K562 (cell line): ENCODE results near the gene RNASE8. TPM values are rescaled to one million over a fixed set of nuclear protein-coding genes. Genes with fewer than 3 reads are reported as not detected.

Experiments used
- ATAC-seq: fragments of 200-7000 bp; cut with Tn5 transposase; 3 replicates; pipeline ENCODE4 v1.9.1; 2020; ENCODE audit warnings: moderate library complexity
- BruUV-seq: library from RNA; stranded (reverse); fragments of 400-500 nt; replicated peaks from 2 replicates; lab custom pipeline; 2021; lab: Mats Ljungman, UMichigan
- CTCF ChIA-PET: fragments of 300-600 bp; formaldehyde crosslinking; extraction: SDS; loops from one replicate; lab custom pipeline; 2021; ENCODE audit warnings: low intra/inter-chr PET ratio; lab: Yijun Ruan, JAX
- POLR2A ChIA-PET: fragments of 300-600, 350-650 bp; sonication (Branson Sonifier 250); formaldehyde crosslinking; extraction: SDS; loops from one replicate; lab custom pipeline; 2021; ENCODE audit warnings: antibody characterized with exemption, inconsistent platforms; lab: Yijun Ruan, JAX
- DNase-seq, 4 experiments: peaks; one replicate each; pipeline versions ENCODE4 v3.0.0 to v3.0.0-alpha.2; 2011 to 2018; ENCODE audit warnings: low spot score in 3 of 4, mixed read lengths in 3 of 4; ENCODE audit errors: extremely low read depth in 1 of 4
- FAIRE-seq: peaks from 2 replicates; lab custom pipeline; 2011; peaks lifted over from hg19 to GRCh38; lab: Jason Lieb, UNC
- H2AFZ ChIP-seq: 2 replicates; pipeline ENCODE4 v1.6.0; 2011; ENCODE audit warnings: low read depth, low read length, control low read depth, inconsistent platforms
- H3K27ac ChIP-seq: fragments of 200-600 bp; 3 replicates; pipeline ENCODE4 v1.8.0; 2011; ENCODE audit warnings: low read depth, mild to moderate bottlenecking, control low read depth, inconsistent platforms, low read length, moderate library complexity, mixed read lengths; ENCODE audit errors: extremely low read depth
- H3K27me3 ChIP-seq, 2 experiments: fragments of 300-600 bp in 1 of 2; 2 replicates in 1 of 2; 3 replicates in 1 of 2; pipeline versions ENCODE4 v1.6.0 to v1.8.0; 2011; ENCODE audit warnings: inconsistent platforms in 2 of 2, low read length in 2 of 2, mild to moderate bottlenecking in 1 of 2, mixed read lengths in 1 of 2, moderate library complexity in 1 of 2; ENCODE audit not compliant: control insufficient read depth in 2 of 2, insufficient read depth in 2 of 2
- H3K36me3 ChIP-seq: fragments of 300-600 bp; 3 replicates; pipeline ENCODE4 v1.8.0; 2011; ENCODE audit warnings: mild to moderate bottlenecking, low read length, inconsistent platforms; ENCODE audit not compliant: control insufficient read depth, insufficient read depth
- H3K4me1 ChIP-seq, 2 experiments: fragments of 200-600 bp in 1 of 2; replicated peaks in 1 of 2; 2 replicates in 1 of 2; 3 replicates in 1 of 2; pipeline versions ENCODE4 v1.5.1 to v1.8.0; 2011; ENCODE audit warnings: inconsistent platforms in 2 of 2, low read length in 2 of 2, mild to moderate bottlenecking in 1 of 2, mixed read lengths in 1 of 2, moderate library complexity in 1 of 2; ENCODE audit not compliant: control insufficient read depth in 2 of 2, insufficient read depth in 2 of 2
- H3K4me2 ChIP-seq: 2 replicates; pipeline ENCODE4 v1.6.1; 2011; ENCODE audit warnings: low read length, control low read depth, inconsistent platforms, mixed read lengths; ENCODE audit not compliant: insufficient read depth
- H3K4me3 ChIP-seq: fragments of 200-600 bp; sonication (generic), shearing (Covaris generic); 2 replicates; pipeline ENCODE4 v1.5.1; 2016; ENCODE audit warnings: control low read depth, inconsistent platforms
- H3K79me2 ChIP-seq: fragments of 200-600 bp; 3 replicates; pipeline ENCODE4 v1.8.0; 2011; ENCODE audit warnings: low read length, inconsistent platforms; ENCODE audit not compliant: control insufficient read depth, insufficient read depth
- H3K9ac ChIP-seq, 2 experiments: 2 replicates each; pipeline versions ENCODE4 v1.6.0 to v1.6.1; 2011; ENCODE audit warnings: low read depth in 2 of 2, low read length in 2 of 2, control low read depth in 1 of 2, inconsistent platforms in 1 of 2, mild to moderate bottlenecking in 1 of 2, mixed read lengths in 1 of 2; ENCODE audit not compliant: insufficient read depth in 1 of 2
- H3K9me1 ChIP-seq: one replicate; pipeline ENCODE4 v1.6.0; 2011; ENCODE audit warnings: inconsistent platforms, mild to moderate bottlenecking, low read length, moderate library complexity; ENCODE audit not compliant: control insufficient read depth, insufficient read depth
- H3K9me3 ChIP-seq: replicated peaks from 2 replicates; pipeline ENCODE4 v1.5.1; 2011; ENCODE audit warnings: low read depth, low read length, inconsistent platforms; ENCODE audit not compliant: control insufficient read depth, insufficient read depth
- H4K20me1 ChIP-seq: replicated peaks from 2 replicates; pipeline ENCODE4 v1.6.1; 2011; ENCODE audit warnings: low read length, inconsistent platforms, mixed read lengths; ENCODE audit not compliant: control insufficient read depth, insufficient read depth
- BRCA1 ChIP-seq, 2 experiments: fragments of 450-650 bp in 1 of 2; sonication (generic) in 1 of 2; formaldehyde crosslinking in 1 of 2; IDR thresholded peaks; 2 replicates each; pipeline versions ENCODE4 v1.5.0 to v1.6.1; 2017 to 2020; ENCODE audit warnings: mild to moderate bottlenecking in 1 of 2, missing genetic modification reagents in 1 of 2
- KDM4B ChIP-seq, 2 experiments: fragments of 450-650 bp in 1 of 2; sonication (generic) in 1 of 2; IDR thresholded peaks; 2 replicates each; pipeline ENCODE4 v1.6.1; 2016 to 2017; ENCODE audit warnings: borderline replicate concordance in 2 of 2, antibody characterized with exemption in 1 of 2, low read depth in 1 of 2, mild to moderate bottlenecking in 1 of 2
- MAFK ChIP-seq: IDR thresholded peaks from 2 replicates; pipeline ENCODE4 v1.6.1; 2011; ENCODE audit warnings: low read length, improper control_type of control experiment
- MED1 ChIP-seq: sonication (generic); formaldehyde crosslinking; IDR thresholded peaks from 2 replicates; pipeline ENCODE4 v1.8.1; 2023; ENCODE audit warnings: missing genetic modification reagents, borderline replicate concordance
- NR1H2 ChIP-seq: sonication (generic); formaldehyde crosslinking; IDR thresholded peaks from 2 replicates; pipeline ENCODE4 v1.4.0; 2020; ENCODE audit warnings: mild to moderate bottlenecking, missing genetic modification reagents
- RAD21 ChIP-seq, 2 experiments: fragments of 250-450 bp in 1 of 2; fragments of 450-650 bp in 1 of 2; sonication (Bioruptor Pico) in 1 of 2; formaldehyde crosslinking in 1 of 2; IDR thresholded peaks in 1 of 2; conservative IDR thresholded peaks in 1 of 2; 2 replicates each; pipeline versions ENCODE4 v1.4.0 to v1.8.0; 2020 to 2022; ENCODE audit warnings: mild to moderate bottlenecking in 2 of 2, moderate library complexity in 1 of 2
- RBM34 ChIP-seq: fragments of 200-400 bp; formaldehyde crosslinking; IDR thresholded peaks from 2 replicates; pipeline ENCODE4 v1.6.1; 2018; ENCODE audit warnings: low read length, borderline replicate concordance; ENCODE audit not compliant: insufficient read depth
- SMAD1 ChIP-seq: fragments of 150-350 bp; IDR thresholded peaks from 2 replicates; pipeline ENCODE4 v1.6.1; 2014; ENCODE audit warnings: low read length, low read depth; ENCODE audit not compliant: partially characterized antibody
- SMAD3 ChIP-seq: fragments of 450-650 bp; formaldehyde crosslinking; conservative IDR thresholded peaks from 2 replicates; pipeline ENCODE4 v1.4.0; 2020; ENCODE audit warnings: mild to moderate bottlenecking
- TRIM24 ChIP-seq, 2 experiments: fragments of 450-650 bp; IDR thresholded peaks; 2 replicates each; pipeline ENCODE4 v1.6.1; 2016
- ZNF507 ChIP-seq: conservative IDR thresholded peaks from 2 replicates; pipeline ENCODE4 v1.6.1; 2017; ENCODE audit warnings: missing genetic modification characterization, missing compliant biosample characterization
- ZZZ3 ChIP-seq: fragments of 450-650 bp; IDR thresholded peaks from 2 replicates; pipeline ENCODE4 v1.6.1; 2016; ENCODE audit warnings: antibody characterized with exemption, mild to moderate bottlenecking, moderate library complexity
- WGBS: fragments of 100-300 bp; shearing (Covaris generic); methylation state at CpG from one replicate; pipeline ENCODE4 v1.1.6; 2016; ENCODE audit warnings: low coverage, mixed read lengths; ENCODE audit not compliant: insufficient coverage; ENCODE audit errors: missing lambda C conversion rate; 5-methylcytosine and 5-hydroxymethylcytosine counted together
- in situ Hi-C: fragments of 300-500 bp; cut with MboI; formaldehyde crosslinking; loops from 4 replicates; pipeline ENCODE4 v1.15.0; 2018; ENCODE audit warnings: inconsistent platforms, mixed read lengths
- intact Hi-C: fragments of 100-400 bp; cut with micrococcal nuclease; formaldehyde crosslinking; loops from 2 replicates; pipeline ENCODE4 v1.14.2; 2022
- polyA plus RNA-seq, 8 experiments: library from polyadenylated mRNA; depleted of rRNA in 4 of 8; stranded (reverse) in 5 of 8; unstranded in 3 of 8; fragments of >200 nt; fragmentation: Nextera tagmentation in 2 of 8; fragmentation: Illumina TruSeq in 1 of 8; extraction: Ambion mirVana in 2 of 8; extraction: Trizol in 1 of 8; gene quantifications; 2 replicates each; pipeline versions ENCODE4 v1.2.1 to v1.2.3, GENCODE V29; 2011 to 2014; ENCODE audit warnings: inconsistent platforms in 1 of 8, missing spikeins in 1 of 8
- total RNA-seq, 7 experiments: library from RNA; depleted of rRNA in 6 of 7; stranded (reverse); fragments of >200 nt in 6 of 7; fragmentation: Illumina TruSeq in 2 of 7; extraction: Trizol in 2 of 7; gene quantifications; 2 replicates each; pipeline versions ENCODE4 v1.2.1 to v1.2.3, GENCODE V29; 2011 to 2021; ENCODE audit warnings: low replicate concordance in 1 of 7
- TF ChIP-seq, protein P1 (sequence below): sonication (generic); formaldehyde crosslinking; IDR thresholded peaks from 2 replicates; pipeline ENCODE4 v1.8.0; 2023; ENCODE audit warnings: mild to moderate bottlenecking, missing genetic modification reagents

The RNASE8 gene
- total and polyA plus RNA-seq, 9 of the 15 experiments (the other 6 are each of a cell fraction or from before 2014, with no cell fraction given): not detected

DNA sequence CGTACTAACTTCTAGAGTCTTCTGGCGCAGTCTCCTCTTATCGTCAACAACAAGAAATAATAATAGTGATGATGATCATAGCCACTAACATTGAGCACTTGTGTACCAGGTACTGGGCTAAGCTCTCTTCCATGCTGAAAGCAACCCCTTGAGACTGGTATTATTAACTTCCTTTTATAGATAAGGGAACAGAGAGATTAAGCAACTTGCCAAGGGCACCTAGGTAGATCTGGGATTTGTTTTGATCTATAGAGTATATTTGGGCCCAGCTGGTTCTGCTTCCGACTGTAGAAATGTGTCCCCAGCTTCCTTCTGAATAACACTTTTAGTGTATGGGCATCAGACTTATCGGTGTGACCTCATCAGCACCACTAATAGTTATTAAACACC is 42.0 kb downstream of the RNASE8 start:
- ATAC-seq (no peak), FAIRE-seq (no peak), DNase-seq (no peak)
- in situ Hi-C loops (no loop called here), intact Hi-C loops (no loop called here)
- H3K9me1 ChIP-seq: no peaks in the 10 kb centered on the region
- WGBS: 78% methylated on average over 5 of the region's 5 CpGs
- TF ChIP-seq, protein P1, sequence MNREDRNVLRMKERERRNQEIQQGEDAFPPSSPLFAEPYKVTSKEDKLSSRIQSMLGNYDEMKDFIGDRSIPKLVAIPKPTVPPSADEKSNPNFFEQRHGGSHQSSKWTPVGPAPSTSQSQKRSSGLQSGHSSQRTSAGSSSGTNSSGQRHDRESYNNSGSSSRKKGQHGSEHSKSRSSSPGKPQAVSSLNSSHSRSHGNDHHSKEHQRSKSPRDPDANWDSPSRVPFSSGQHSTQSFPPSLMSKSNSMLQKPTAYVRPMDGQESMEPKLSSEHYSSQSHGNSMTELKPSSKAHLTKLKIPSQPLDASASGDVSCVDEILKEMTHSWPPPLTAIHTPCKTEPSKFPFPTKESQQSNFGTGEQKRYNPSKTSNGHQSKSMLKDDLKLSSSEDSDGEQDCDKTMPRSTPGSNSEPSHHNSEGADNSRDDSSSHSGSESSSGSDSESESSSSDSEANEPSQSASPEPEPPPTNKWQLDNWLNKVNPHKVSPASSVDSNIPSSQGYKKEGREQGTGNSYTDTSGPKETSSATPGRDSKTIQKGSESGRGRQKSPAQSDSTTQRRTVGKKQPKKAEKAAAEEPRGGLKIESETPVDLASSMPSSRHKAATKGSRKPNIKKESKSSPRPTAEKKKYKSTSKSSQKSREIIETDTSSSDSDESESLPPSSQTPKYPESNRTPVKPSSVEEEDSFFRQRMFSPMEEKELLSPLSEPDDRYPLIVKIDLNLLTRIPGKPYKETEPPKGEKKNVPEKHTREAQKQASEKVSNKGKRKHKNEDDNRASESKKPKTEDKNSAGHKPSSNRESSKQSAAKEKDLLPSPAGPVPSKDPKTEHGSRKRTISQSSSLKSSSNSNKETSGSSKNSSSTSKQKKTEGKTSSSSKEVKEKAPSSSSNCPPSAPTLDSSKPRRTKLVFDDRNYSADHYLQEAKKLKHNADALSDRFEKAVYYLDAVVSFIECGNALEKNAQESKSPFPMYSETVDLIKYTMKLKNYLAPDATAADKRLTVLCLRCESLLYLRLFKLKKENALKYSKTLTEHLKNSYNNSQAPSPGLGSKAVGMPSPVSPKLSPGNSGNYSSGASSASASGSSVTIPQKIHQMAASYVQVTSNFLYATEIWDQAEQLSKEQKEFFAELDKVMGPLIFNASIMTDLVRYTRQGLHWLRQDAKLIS (CRISPR knock-in tag): no peak
- no peak for TF ChIP-seq RAD21 (CRISPR knock-in tag; conservative IDR thresholded peaks at IDR 0.05 in 1 of 2, IDR thresholded peaks at IDR 0.05 in 1 of 2)
- no peak for TF ChIP-seq SMAD3 (CRISPR knock-in tag)
- TF ChIP-seq BRCA1 (IDR thresholded peaks at IDR 0.05): no peak
- TF ChIP-seq BRCA1 (CRISPR knock-in tag; IDR thresholded peaks at IDR 0.05): no peak
- no peak for TF ChIP-seq ZNF507
- no peak for TF ChIP-seq MAFK
- no peak for TF ChIP-seq TRIM24 (IDR thresholded peaks at IDR 0.05)
- no peak for TF ChIP-seq KDM4B (IDR thresholded peaks at IDR 0.05; ENCODE audit: borderline replicate concordance in 2 of 2, low read depth in 1 of 2)
- no peak for TF ChIP-seq RBM34
- no peak for TF ChIP-seq SMAD1
- TF ChIP-seq MED1 (CRISPR knock-in tag): no peak
- no peak for TF ChIP-seq NR1H2 (CRISPR knock-in tag)
- TF ChIP-seq ZZZ3: no peak
- H2AFZ ChIP-seq: no peak overlapping the region; the same call in 1 of the 2 replicates
- no peaks in the 10 kb centered on the region for H4K20me1 ChIP-seq
- no peaks in the 10 kb centered on the region for H3K27me3 ChIP-seq
- no peaks in the 10 kb centered on the region for H3K9me3 ChIP-seq
- no peak overlapping the region for H3K27ac ChIP-seq
- 0 out of 3 replicates have a peak, but pooled peaks cover 6% of the 10 kb centered on the region for H3K79me2 ChIP-seq
- no peak overlapping the region for H3K4me3 ChIP-seq
- BruUV-seq: no TSS peak
- H3K36me3 ChIP-seq: no peaks in the 10 kb centered on the region
- ChIA-PET CTCF (no interaction called here), POLR2A (interaction anchor here (0.8 kb wide), 1 partner anchor 93 kb away, joined by 3 read pairs; no protein-coding TSS in a partner anchor)
- no peak overlapping the region for H3K9ac ChIP-seq
- H3K4me2 ChIP-seq: peak overlapping the region; percentile 64; the same call in 1 of the 2 replicates
- H3K4me1 ChIP-seq: peaks cover 29 to 33% of the 10 kb centered on the region in 2 experiments
